ENCODE data around the gene SEC14L5. TPM values are rescaled to one million over a fixed set of nuclear protein-coding genes. Genes with fewer than 3 reads are reported as not detected.
"Not testable (repeated sequence)": the region's sequence is repeated elsewhere in the genome, so short reads cannot be mapped to it uniquely, and the experiment has no call there.

SEC14L5 gene
- total RNA-seq, 1 donor from 2014 or later = 0.35 TPM

- DNase-seq (ENCODE audit: low spot score) = no peak
These were observed 9.0 kb upstream of the SEC14L5 start for GRCh38 chr16:4948903-4949766.

DNA sequence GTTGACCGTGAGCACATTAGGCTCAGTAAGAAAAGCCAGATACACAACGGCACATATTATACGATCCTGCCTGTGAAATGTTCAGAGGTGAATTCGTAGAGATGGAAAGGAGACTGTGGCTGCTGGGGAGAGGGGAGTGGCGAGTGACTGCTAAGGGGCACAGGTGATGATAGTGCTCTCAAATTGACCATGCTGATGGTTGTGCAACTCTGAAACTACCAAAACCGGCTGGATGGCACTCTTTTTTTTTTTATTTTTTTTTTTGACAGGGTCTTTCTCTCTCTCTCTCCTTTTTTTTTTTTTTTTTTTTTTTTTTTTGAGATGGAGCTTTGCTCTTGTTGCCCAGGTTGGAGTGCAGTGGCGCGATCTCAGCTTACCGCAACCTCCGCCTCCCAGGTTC, 8.1 kb upstream of the SEC14L5 start:
- no peak for DNase-seq (ENCODE audit: low spot score)

GRCh38 chr16:4951583-4951982, 6.5 kb upstream of the SEC14L5 start:
- not testable (repeated sequence) for DNase-seq (ENCODE audit: low spot score)

DNA sequence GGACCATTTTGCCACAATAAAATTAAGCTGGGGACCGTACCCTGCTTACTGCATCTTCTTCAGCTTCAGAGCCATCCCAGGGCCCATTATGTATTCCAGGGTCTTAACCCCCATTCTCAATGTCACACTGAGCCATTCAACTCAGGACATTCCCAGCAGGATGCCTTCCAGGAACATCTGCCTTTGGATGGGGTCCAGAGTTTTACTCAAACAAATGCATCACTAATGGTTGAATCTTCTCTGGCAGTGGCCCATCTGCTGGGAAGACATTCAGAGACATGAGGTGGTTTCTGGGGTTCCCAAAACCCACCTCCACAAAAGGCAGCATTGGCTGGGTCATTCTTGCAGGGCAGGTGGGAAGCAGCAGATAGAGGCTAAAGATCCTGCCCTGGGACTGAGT, 3.4 kb upstream of the SEC14L5 start:
- no peak for DNase-seq (ENCODE audit: low spot score)

DNA sequence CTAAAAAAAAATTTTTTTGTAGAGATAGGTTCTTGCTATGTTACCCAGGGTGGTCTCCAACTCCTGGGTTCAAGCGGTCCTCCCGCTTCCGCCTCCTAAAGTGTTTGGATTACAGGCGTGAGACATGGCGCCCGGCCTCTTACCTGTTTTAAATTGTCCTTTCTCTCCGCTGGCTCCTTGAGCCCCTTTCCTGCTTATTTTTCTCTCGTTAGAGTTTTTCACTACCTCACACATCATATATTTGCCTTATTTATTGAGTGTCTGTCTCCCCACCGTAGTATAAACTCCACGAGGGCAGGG, 760 bp upstream of the SEC14L5 start:
- DNase-seq (ENCODE audit: low spot score) = no peak

DNA sequence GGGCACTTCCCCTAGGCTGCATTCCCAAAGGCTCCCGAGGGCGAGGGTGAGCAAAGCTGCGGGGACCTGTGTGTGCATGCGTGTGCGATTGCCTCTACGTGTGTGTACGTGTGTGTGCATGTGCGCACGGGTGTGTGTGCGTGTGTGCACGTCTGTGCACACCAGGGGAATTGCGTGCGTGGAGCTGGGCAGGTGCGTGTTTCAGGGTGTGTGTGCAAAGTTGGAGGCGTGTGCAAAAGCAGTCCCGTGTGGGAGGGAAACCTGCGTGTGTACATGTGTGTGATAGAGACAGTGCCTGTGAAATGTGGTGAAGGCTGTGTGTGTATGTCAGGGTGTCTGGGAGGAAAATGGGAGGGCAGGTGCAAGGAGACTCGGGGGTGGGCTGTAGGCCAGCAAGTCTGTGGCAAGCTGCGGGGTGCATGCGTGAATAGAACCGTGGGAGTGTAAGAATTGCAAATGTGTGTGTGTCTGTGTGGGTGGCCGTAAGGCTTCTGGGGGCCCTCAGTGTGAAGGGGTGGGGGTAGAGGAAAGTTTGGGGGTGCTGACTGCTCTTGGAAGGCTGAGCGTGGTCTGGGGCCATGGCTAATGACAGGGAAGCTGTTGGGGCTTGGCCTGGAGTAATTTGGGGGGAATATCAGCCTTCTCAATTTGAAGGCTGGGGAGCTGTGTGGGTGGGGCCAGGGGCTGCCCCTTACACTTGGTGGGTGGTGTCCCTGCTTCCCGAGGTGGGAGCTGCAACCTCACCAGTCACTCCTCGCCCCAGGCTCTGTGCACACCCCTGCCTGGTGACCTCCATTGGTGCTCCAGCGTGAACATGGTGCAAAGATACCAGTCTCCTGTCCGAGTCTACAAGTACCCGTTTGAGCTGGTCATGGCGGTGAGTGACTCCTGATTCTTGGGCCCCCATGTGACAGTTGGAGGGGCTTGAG, 644 bp downstream of the SEC14L5 start:
- no peak for DNase-seq (ENCODE audit: low spot score)

DNA sequence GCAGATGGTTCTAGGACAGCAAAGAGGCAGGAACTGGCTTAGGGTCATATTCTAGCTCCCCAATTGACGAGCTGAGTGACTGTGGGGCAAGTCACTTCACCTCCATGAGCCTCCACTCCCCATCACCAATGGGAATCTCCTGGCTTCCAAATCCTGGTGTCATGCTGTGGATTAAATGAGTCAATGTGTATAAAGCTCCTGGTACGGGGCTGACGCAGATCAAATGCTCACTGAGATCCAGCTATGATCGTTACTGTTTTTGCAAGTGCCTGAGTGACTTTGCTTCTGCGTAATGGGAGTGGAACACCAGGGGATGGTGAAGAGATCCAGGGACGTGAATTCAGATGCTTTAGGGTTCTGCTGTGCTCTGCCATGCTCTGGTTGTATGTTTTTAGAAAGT, 2.4 kb downstream of the SEC14L5 start:
- no peak for DNase-seq (ENCODE audit: low spot score)

- DNase-seq (ENCODE audit: low spot score) = no peak
These were observed 4.6 kb downstream of the SEC14L5 start for GRCh38 chr16:4962716-4963115.

- DNase-seq (ENCODE audit: low spot score) = not testable (repeated sequence)
These were observed 5.4 kb downstream of the SEC14L5 start for GRCh38 chr16:4963527-4963926.

DNA sequence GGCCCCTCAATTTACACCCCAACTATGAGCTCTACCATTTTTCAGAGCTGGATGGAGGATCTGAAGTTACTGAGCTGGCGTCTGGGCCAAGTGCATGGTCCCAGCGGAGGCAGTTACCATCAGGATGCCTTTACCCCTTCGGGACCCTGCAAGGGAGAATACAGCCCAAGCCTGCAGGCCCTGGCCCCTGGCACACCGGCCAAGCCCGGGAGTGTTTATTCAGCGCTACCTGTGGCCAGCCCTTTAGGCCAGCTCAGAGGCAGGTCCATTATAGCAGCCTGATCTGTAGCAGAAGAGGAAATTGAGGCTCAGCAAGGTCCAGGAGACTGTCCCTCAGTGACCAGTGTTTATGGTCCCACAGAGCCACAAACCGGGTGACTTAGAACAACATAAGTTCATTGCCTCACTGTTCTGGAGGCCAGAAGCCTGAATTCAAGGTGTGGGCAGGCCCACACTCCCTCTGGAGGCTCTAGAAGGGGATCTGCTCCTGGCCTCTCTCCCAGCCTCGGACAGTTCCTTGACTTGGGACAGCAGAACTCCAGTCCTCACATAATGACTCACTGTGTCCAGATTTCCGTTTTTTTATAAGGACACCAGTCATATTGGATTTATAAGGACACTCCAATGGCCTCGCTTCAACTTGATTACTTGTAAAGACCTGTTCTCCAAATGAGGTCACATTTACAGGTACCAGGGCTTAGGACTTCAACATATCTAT, 8.8 kb downstream of the SEC14L5 start:
- no peak for DNase-seq (ENCODE audit: low spot score)

GRCh38 chr16:4968278-4968677, 10.1 kb downstream of the SEC14L5 start:
- DNase-seq (ENCODE audit: low spot score) = not testable (repeated sequence)

GRCh38 chr16:4968879-4969483, 10.9 kb downstream of the SEC14L5 start:
- DNase-seq (ENCODE audit: low spot score) = no peak

DNA sequence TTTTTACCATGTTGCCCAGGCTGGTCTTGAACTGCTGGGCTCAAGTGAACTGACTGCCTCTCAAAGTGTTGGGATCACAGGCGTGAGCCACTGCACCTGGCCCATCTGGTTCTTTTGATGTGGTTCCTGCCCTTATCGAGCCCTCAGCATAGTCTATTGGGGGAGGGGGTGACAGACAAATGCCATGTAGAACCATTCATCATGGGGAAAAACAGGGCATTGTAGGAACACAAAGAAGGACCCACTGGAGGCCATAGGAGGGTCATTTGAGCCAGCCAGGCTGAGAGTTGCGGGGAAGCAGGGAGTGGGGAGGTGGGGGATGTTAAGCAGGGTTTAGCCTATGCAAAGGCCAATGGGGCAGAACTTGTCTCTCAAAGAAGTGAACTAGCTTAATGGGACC, 11.9 kb downstream of the SEC14L5 start:
- DNase-seq (ENCODE audit: low spot score) = no peak

DNA sequence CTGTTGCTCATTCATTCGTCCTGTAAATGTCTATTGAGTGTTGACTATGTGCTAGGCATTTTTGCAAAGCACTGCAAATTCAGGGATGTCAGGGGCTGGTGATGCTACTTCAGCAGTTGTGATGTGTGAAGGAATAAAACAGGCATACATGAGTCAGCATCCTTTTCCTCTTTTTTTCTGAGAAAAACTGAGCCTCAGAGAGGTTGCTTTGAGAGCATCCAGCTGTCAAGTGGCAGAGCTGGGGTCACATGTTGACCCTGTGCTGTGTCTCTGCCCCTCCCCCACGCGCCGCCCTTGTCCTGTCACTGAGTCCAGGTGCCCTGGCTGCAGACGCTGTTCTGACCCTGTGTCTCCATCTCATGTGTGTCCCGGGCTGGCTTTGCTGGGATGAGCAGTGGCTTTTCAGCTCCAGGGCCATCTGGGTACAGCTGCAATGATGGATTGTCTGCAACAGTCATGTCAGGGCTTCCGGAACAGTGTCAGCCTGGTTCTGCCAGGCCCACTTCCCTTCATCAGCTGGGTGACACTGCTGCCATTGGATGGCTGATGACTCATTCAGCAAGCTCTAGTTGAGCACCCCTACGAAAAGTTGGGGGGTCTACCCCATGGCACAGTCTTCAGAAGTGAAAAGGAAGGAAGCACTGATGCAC, 14.9 kb downstream of the SEC14L5 start:
- DNase-seq (ENCODE audit: low spot score) = no peak

DNA sequence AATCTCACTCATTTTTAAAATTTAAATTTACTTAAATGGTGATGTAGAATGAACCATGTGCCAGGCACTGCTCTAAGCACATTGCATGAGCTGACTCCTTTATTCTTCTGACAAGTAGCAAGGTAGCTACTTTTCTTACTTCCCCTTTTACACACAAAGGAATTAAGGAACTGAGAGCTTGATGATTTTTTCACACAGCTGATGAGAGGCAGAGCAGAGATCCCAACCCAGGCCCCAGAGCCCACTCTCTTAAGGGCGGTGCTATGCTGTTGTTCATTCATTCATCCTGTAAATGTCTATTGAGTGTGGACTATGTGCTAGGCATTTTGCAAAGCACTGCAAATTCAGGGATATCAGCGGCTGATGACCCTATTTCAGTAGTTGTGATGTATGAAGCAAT, 17.9 kb downstream of the SEC14L5 start:
- no peak for DNase-seq (ENCODE audit: low spot score)

DNA sequence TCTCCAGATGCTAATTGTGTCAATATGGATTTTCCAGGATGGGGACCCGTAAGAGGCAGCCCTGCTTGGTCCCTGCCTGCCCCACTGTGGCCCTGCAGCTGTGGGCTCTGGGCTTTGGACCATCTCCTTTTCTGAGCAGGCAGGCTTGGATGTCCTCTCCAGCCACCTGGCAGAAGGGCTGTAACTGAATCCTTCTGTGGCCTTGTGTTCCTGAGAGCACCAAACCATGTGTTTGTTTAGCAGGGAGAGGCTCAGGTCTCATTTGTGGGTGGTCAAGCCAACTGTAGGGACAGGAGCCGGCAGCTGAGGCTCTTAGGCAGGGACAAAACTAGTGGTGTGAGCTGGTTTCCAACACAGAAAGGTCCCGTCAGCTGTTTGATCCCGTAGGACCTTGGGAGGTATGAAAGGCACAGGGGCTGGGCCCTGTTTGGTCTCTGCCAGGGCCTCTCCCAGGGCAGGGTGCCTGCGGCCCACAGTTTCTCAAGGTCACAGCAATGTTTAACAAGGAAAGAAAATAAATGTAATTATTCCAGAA, 18.5 kb downstream of the SEC14L5 start:
- DNase-seq (ENCODE audit: low spot score) = no peak

DNA sequence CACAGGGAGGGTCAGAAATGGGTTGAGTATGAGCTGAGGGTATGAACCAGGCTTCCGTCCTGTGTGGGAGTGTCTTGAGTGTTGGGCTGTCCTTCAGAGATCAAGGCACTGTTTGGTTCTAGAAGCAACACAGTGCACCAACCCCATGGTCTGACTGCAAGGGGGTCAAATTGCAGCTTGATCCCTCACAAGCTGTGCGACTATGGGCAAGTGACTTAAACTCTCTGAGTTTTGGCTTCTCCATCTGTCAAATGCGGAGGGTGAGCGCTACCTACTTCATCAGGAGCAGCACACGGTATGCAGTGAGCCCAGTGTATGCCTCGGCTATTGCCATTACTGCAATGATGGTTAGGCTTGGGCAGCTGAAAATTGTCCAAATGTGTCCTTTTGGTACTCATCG, 21.0 kb downstream of the SEC14L5 start:
- DNase-seq (ENCODE audit: low spot score) = no peak

- no peak for DNase-seq (ENCODE audit: low spot score)
These were observed 21.9 kb downstream of the SEC14L5 start for GRCh38 chr16:4979736-4980660.

GRCh38 chr16:4980691-4981090, 22.6 kb downstream of the SEC14L5 start:
- no peak for DNase-seq (ENCODE audit: low spot score)

All from mesenteric fat pad (tissue), 1 donor.